Activated naive CD8-positive, alpha-beta T cell treated with anti-CD3 and anti-CD28 coated beads, Interleukin-2, amount 50 U/mL, for 16 hours (primary cell): ENCODE results near the gene SLC17A7.
"Not testable (repeated sequence)": the region's sequence is repeated elsewhere in the genome, so short reads cannot be mapped to it uniquely, and the experiment has no call there.

Source experiments
- DNase-seq: peaks from one replicate; pipeline ENCODE4 v3.0.0-alpha.2; 2020; ENCODE audit warnings: low read depth, low spot score

The SLC17A7 gene

GRCh38 chr19:49469828-49470614, 28.7 kb upstream of the SLC17A7 start:
- DNase-seq: no peak

GRCh38 chr19:49468746-49469447, 27.6 kb upstream of the SLC17A7 start:
- no peak for DNase-seq

GRCh38 chr19:49468199-49468598, 26.9 kb upstream of the SLC17A7 start:
- no peak for DNase-seq

GRCh38 chr19:49465371-49465770, 24.0 kb upstream of the SLC17A7 start:
- no peak for DNase-seq

- no peak for DNase-seq
Measured at GRCh38 chr19:49463960-49464740, 22.8 kb upstream of the SLC17A7 start.

- DNase-seq: no peak
Measured at GRCh38 chr19:49462492-49462891, 21.2 kb upstream of the SLC17A7 start.

GRCh38 chr19:49461656-49462055, 20.3 kb upstream of the SLC17A7 start:
- no peak for DNase-seq

GRCh38 chr19:49461130-49461529, 19.8 kb upstream of the SLC17A7 start:
- DNase-seq: not testable (repeated sequence)

GRCh38 chr19:49459388-49459787, 18.1 kb upstream of the SLC17A7 start:
- no peak for DNase-seq

GRCh38 chr19:49458567-49458903, 17.2 kb upstream of the SLC17A7 start:
- no peak for DNase-seq

- no peak for DNase-seq
Measured at GRCh38 chr19:49456326-49456725, 15.0 kb upstream of the SLC17A7 start.

- DNase-seq: no peak
Measured at GRCh38 chr19:49455773-49456172, 14.4 kb upstream of the SLC17A7 start.

- DNase-seq: no peak
Measured at GRCh38 chr19:49453757-49454240, 12.5 kb upstream of the SLC17A7 start.

- DNase-seq: peak; percentile 95
Measured at GRCh38 chr19:49453013-49453756, 11.9 kb upstream of the SLC17A7 start, which contains the start of gene ALDH16A1. Gene ALDH16A1, plus strand, starts transcription at chr19:49453225. Its CDS starts 107 bp downstream, at chr19:49453332.

GRCh38 chr19:49451430-49452181, 10.3 kb upstream of the SLC17A7 start, which contains the start of gene PIH1D1:
Gene PIH1D1, minus strand, starts transcription at chr19:49451814. Its CDS starts 240 bp downstream, at chr19:49451574.
- peak; percentile 92 for DNase-seq

GRCh38 chr19:49450405-49450804, 9.1 kb upstream of the SLC17A7 start:
- DNase-seq: no peak

- no peak for DNase-seq
Measured at GRCh38 chr19:49448432-49448786, 7.1 kb upstream of the SLC17A7 start.

GRCh38 chr19:49447485-49448431, 6.4 kb upstream of the SLC17A7 start:
- DNase-seq: no peak

GRCh38 chr19:49445997-49446396, 4.7 kb upstream of the SLC17A7 start:
- DNase-seq: no peak
